H9 (cell line): Measurements from ENCODE around the gene RECQL. TPM values are rescaled to one million over a fixed set of nuclear protein-coding genes. Genes with fewer than 3 reads are reported as not detected.
A peak's percentile ranks its signal among the peaks of the same experiment; 100 is the strongest.
"Not testable (repeated sequence)": the region's sequence is repeated elsewhere in the genome, so short reads cannot be mapped to it uniquely, and the experiment has no call there.

Source experiments
- DNase-seq: peaks from one replicate; pipeline ENCODE4 v3.0.0-alpha.2; 2017
- H2AFZ ChIP-seq: one replicate; pipeline ENCODE4 v1.6.1; 2013; ENCODE audit warnings: mild to moderate bottlenecking, low read length, control low read depth, moderate library complexity
- H2AK5ac ChIP-seq: 2 replicates; pipeline ENCODE4 v1.6.1; 2013; ENCODE audit warnings: low read length, control low read depth, mixed read lengths; ENCODE audit not compliant: insufficient read length
- H2BK120ac ChIP-seq: one replicate; pipeline ENCODE4 v1.6.1; 2013; ENCODE audit warnings: low read depth, mild to moderate bottlenecking, low read length, control low read depth, inconsistent platforms; ENCODE audit not compliant: poor library complexity, severe bottlenecking
- H2BK12ac ChIP-seq: 2 replicates; pipeline ENCODE4 v1.6.1; 2013; ENCODE audit warnings: low read length, control low read depth, mixed read lengths, low read depth; ENCODE audit not compliant: insufficient read length
- H2BK15ac ChIP-seq: 2 replicates; pipeline ENCODE4 v1.6.1; 2013; ENCODE audit warnings: low read depth, low read length, control low read depth
- H2BK20ac ChIP-seq: one replicate; pipeline ENCODE4 v1.6.1; 2013; ENCODE audit warnings: low read depth, mild to moderate bottlenecking, low read length, control low read depth, inconsistent platforms; ENCODE audit not compliant: poor library complexity, severe bottlenecking
- H2BK5ac ChIP-seq: 2 replicates; pipeline ENCODE4 v1.6.1; 2013; ENCODE audit warnings: low read length, control low read depth, mixed read lengths; ENCODE audit not compliant: insufficient read length
- H3K14ac ChIP-seq: 2 replicates; pipeline ENCODE4 v1.6.1; 2013; ENCODE audit warnings: low read length, control low read depth; ENCODE audit not compliant: insufficient read depth
- H3K18ac ChIP-seq: 2 replicates; pipeline ENCODE4 v1.6.1; 2013; ENCODE audit warnings: low read depth, mild to moderate bottlenecking, mixed read lengths, low read length, control low read depth; ENCODE audit not compliant: insufficient read length
- H3K23ac ChIP-seq: 2 replicates; pipeline ENCODE4 v1.6.1; 2013; ENCODE audit warnings: low read length, control low read depth, mixed read lengths, low read depth; ENCODE audit not compliant: insufficient read length
- H3K23me2 ChIP-seq: 2 replicates; pipeline ENCODE4 v1.6.1; 2013; ENCODE audit warnings: low read depth, mild to moderate bottlenecking, mixed read lengths, low read length, control low read depth; ENCODE audit not compliant: insufficient read length, poor library complexity, severe bottlenecking
- H3K27ac ChIP-seq: 2 replicates; pipeline ENCODE4 v1.5.1; 2013; ENCODE audit warnings: low read length, control low read depth, mixed read lengths, low read depth; ENCODE audit not compliant: insufficient read length
- H3K27me3 ChIP-seq: 2 replicates; pipeline ENCODE4 v1.6.1; 2013; ENCODE audit warnings: low read length, control low read depth, inconsistent platforms; ENCODE audit not compliant: insufficient read depth
- H3K4ac ChIP-seq: 2 replicates; pipeline ENCODE4 v1.6.1; 2013; ENCODE audit warnings: low read depth, mild to moderate bottlenecking, control low read depth, inconsistent platforms, low read length, moderate library complexity
- H3K4me1 ChIP-seq: 2 replicates; pipeline ENCODE4 v1.6.1; 2013; ENCODE audit warnings: low read length, control low read depth, inconsistent platforms; ENCODE audit not compliant: insufficient read depth
- H3K4me2 ChIP-seq: 2 replicates; pipeline ENCODE4 v1.6.1; 2013; ENCODE audit warnings: low read length, control low read depth, mixed read lengths; ENCODE audit not compliant: insufficient read length, insufficient read depth
- H3K56ac ChIP-seq: 2 replicates; pipeline ENCODE4 v1.6.1; 2013; ENCODE audit warnings: low read depth, mild to moderate bottlenecking, mixed read lengths, low read length, control low read depth; ENCODE audit not compliant: insufficient read length
- H3K79me1 ChIP-seq: 2 replicates; pipeline ENCODE4 v1.6.1; 2013; ENCODE audit warnings: low read depth, mild to moderate bottlenecking, moderate library complexity, low read length, control low read depth, inconsistent platforms; ENCODE audit not compliant: insufficient read depth, poor library complexity, severe bottlenecking
- H3K79me2 ChIP-seq: 2 replicates; pipeline ENCODE4 v1.6.1; 2013; ENCODE audit warnings: low read length, control low read depth, inconsistent platforms; ENCODE audit not compliant: insufficient read depth
- H3K9ac ChIP-seq: 2 replicates; pipeline ENCODE4 v1.6.1; 2013; ENCODE audit warnings: low read length, control low read depth, mixed read lengths; ENCODE audit not compliant: insufficient read length; ENCODE audit errors: extremely low read depth
- H3K9me3 ChIP-seq: one replicate; pipeline ENCODE4 v1.6.1; 2013; ENCODE audit warnings: low read depth, low read length, inconsistent platforms; ENCODE audit not compliant: control insufficient read depth
- H3T11ph ChIP-seq: one replicate; pipeline ENCODE4 v1.6.1; 2013; ENCODE audit warnings: mild to moderate bottlenecking, low read length, control low read depth, inconsistent platforms
- H4K20me1 ChIP-seq: one replicate; pipeline ENCODE4 v1.6.1; 2013; ENCODE audit not compliant: control insufficient read depth, insufficient read length, insufficient read depth
- H4K5ac ChIP-seq: 2 replicates; pipeline ENCODE4 v1.6.1; 2013; ENCODE audit warnings: low read depth, mild to moderate bottlenecking, mixed read lengths, low read length, control low read depth; ENCODE audit not compliant: insufficient read length
- H4K8ac ChIP-seq: replicated peaks from 2 replicates; pipeline ENCODE4 v1.6.1; 2013; ENCODE audit warnings: low read length, control low read depth, mixed read lengths, low read depth; ENCODE audit not compliant: insufficient read length
- H4K91ac ChIP-seq: 2 replicates; pipeline ENCODE4 v1.6.1; 2013; ENCODE audit warnings: low read depth, mild to moderate bottlenecking, moderate library complexity, mixed read lengths, low read length, control low read depth; ENCODE audit not compliant: insufficient read length
- H3K27ac Mint-ChIP-seq, 3 experiments: 2 replicates in 2 of 3; 3 replicates in 1 of 3; pipeline ENCODE4 v1.8.0; 2020 to 2021; ENCODE audit warnings: mixed read lengths in 3 of 3, mild to moderate bottlenecking in 1 of 3, moderate library complexity in 1 of 3
- H3K27me3 Mint-ChIP-seq: 2 replicates; pipeline ENCODE4 v1.8.0; 2021; ENCODE audit warnings: low read depth, mild to moderate bottlenecking, moderate library complexity, mixed read lengths
- H3K36me3 Mint-ChIP-seq, 3 experiments: 2 replicates in 2 of 3; 3 replicates in 1 of 3; pipeline ENCODE4 v1.8.0; 2020 to 2021; ENCODE audit warnings: low read depth in 3 of 3, mixed read lengths in 3 of 3; ENCODE audit not compliant: insufficient read depth in 1 of 3
- H3K4me1 Mint-ChIP-seq, 2 experiments: 2 replicates each; pipeline ENCODE4 v1.8.0; 2020; ENCODE audit warnings: mixed read lengths in 2 of 2
- H3K4me3 Mint-ChIP-seq, 2 experiments: 2 replicates in 1 of 2; 3 replicates in 1 of 2; pipeline ENCODE4 v1.8.0; 2020 to 2021; ENCODE audit warnings: mild to moderate bottlenecking in 2 of 2, mixed read lengths in 2 of 2, moderate library complexity in 1 of 2
- H3K9me3 Mint-ChIP-seq, 2 experiments: 2 replicates in 1 of 2; 3 replicates in 1 of 2; pipeline ENCODE4 v1.8.0; 2020; ENCODE audit warnings: mild to moderate bottlenecking in 2 of 2, mixed read lengths in 2 of 2, moderate library complexity in 1 of 2
- CTCF ChIP-seq: fragments of 200-600 bp; sonication (generic); conservative IDR thresholded peaks from 3 replicates; pipeline ENCODE4 v1.8.0; 2021; ENCODE audit warnings: antibody characterized with exemption, mild to moderate bottlenecking
- WGBS: extraction: QIAGEN DNeasy Blood & Tissue Kit; methylation state at CpG from one replicate; pipeline ENCODE4 v1.1.7; 2013; ENCODE audit warnings: missing lambda C conversion rate, low lambda C conversion rate, mixed read lengths; ENCODE audit not compliant: insufficient read length; ENCODE audit errors: extremely low coverage; 5-methylcytosine and 5-hydroxymethylcytosine counted together
- total RNA-seq: library from RNA; stranded (reverse); gene quantifications from 2 replicates; pipeline ENCODE4 v1.2.1, GENCODE V29; 2021

RECQL gene
- total RNA-seq, 1 experiment from 2014 or later = 41.0 TPM

DNA sequence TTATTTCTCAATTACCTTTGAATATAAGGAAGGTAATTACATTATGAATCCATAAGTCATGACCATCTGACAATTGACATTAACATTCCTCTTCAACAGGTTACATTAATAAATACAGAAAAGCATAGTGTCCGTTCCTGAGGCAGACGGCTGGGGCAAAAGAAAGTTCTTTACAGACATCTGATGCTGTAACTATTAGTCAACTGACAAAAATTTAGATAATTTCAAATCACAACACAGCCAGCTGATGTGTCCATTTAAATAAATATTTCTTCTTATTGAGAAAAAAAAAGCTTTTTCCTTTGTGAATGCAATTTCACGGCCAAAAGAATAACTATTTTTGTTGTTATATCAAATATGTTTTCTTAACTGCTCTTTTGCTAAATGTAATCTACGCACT, 73.2 kb downstream of the RECQL start:
- Mint-ChIP-seq H3K27me3 (peaks cover 5% of the 10 kb centered on the region; the same call in 1 of the 2 replicates), H3K9me3 (peaks cover 2 to 6% of the 10 kb centered on the region in 2 experiments; a peak in 3 of 5 replicates), H3K36me3 (no peaks in the 10 kb centered on the region), H3K27ac (no peak overlapping the region), H3K4me3 (no peak overlapping the region), H3K4me1 (peaks cover 2 to 4% of the 10 kb centered on the region in 2 experiments; a peak in 3 of 4 replicates)
- Histone ChIP-seq H3K23ac (no peak overlapping the region), H2BK5ac (no peak overlapping the region), H2BK12ac (no peak overlapping the region), H2AK5ac (no peak overlapping the region), H3K4ac (no peak overlapping the region), H3K27ac (no peak overlapping the region), H3K23me2 (no peaks in the 10 kb centered on the region), H4K20me1 (no peaks in the 10 kb centered on the region), H3K14ac (no peak overlapping the region), H3K4me2 (no peak overlapping the region), H4K8ac (no peak overlapping the region), H3K9me3 (no peaks in the 10 kb centered on the region), H2AFZ (no peak overlapping the region), H3K79me1 (no peaks in the 10 kb centered on the region), H3K9ac (no peak overlapping the region), H2BK20ac (no peak overlapping the region), H3K27me3 (no peaks in the 10 kb centered on the region), H3K18ac (no peak overlapping the region), H4K91ac (no peak overlapping the region), H3K56ac (no peak overlapping the region), H2BK120ac (no peak overlapping the region), H4K5ac (no peak overlapping the region), H3T11ph (no peak overlapping the region), H3K79me2 (no peaks in the 10 kb centered on the region), H2BK15ac (no peak overlapping the region), H3K4me1 (no peaks in the 10 kb centered on the region)
- no CpG with 5 or more reads among the region's 4 CpGs for WGBS
- DNase-seq = no peak
- no peak for TF ChIP-seq CTCF

GRCh38 chr12:21419009-21419699, 82.3 kb downstream of the RECQL start:
- not testable (repeated sequence) for H2BK15ac ChIP-seq, H3K9ac ChIP-seq, H4K8ac ChIP-seq, H3K4me1 ChIP-seq, H3K23ac ChIP-seq, H3K4ac ChIP-seq, H2BK20ac ChIP-seq, H4K5ac ChIP-seq, H2BK5ac ChIP-seq, H3K27me3 ChIP-seq, H2BK12ac ChIP-seq, H4K20me1 ChIP-seq, H3K23me2 ChIP-seq, H3K27ac ChIP-seq, H3K9me3 Mint-ChIP-seq, H3K79me1 ChIP-seq, H3T11ph ChIP-seq, H3K36me3 Mint-ChIP-seq, H3K56ac ChIP-seq, H2AFZ ChIP-seq, H2AK5ac ChIP-seq, H3K9me3 ChIP-seq, H3K27me3 Mint-ChIP-seq, H4K91ac ChIP-seq, H3K79me2 ChIP-seq, H2BK120ac ChIP-seq
- no CpG with 5 or more reads among the region's 30 CpGs for WGBS
- DNase-seq = peak; percentile 51
- peak overlapping the region; percentile 31 for H3K18ac ChIP-seq
- H3K4me2 ChIP-seq = peak overlapping the region; percentile 17
- H3K4me3 Mint-ChIP-seq = peak overlapping the region in 1 of 2 experiments; percentile 50; a peak in 2 of 5 replicates
- H3K27ac Mint-ChIP-seq = peak overlapping the region in 2 of 3 experiments; percentile 86 to 95; a peak in 4 of 7 replicates
- peak overlapping the region; percentile 25; the same call in 1 of the 2 replicates for H3K14ac ChIP-seq
- H3K4me1 Mint-ChIP-seq = peaks cover 2 to 11% of the 10 kb centered on the region in 2 experiments
